IMR-90 (cell line): Measurements from ENCODE around the gene CDK5RAP2. TPM values are rescaled to one million over a fixed set of nuclear protein-coding genes. Genes with fewer than 3 reads are reported as not detected.

Experiments used
- ATAC-seq: fragments of 200-7000 bp; cut with Tn5 transposase; 2 replicates; pipeline ENCODE4 v1.9.1; 2020; ENCODE audit warnings: low read depth, mild to moderate bottlenecking, moderate library complexity
- BruUV-seq: library from RNA; stranded (reverse); fragments of 400-500 nt; replicated peaks from 2 replicates; lab custom pipeline; 2021; lab: Mats Ljungman, UMichigan
- CTCF ChIA-PET: fragments of 300-600 bp; formaldehyde crosslinking; extraction: SDS; loops from one replicate; lab custom pipeline; 2021; ENCODE audit warnings: antibody characterized with exemption; lab: Yijun Ruan, JAX
- POLR2A ChIA-PET: fragments of 300-600 bp; sonication (Branson Sonifier 250); formaldehyde crosslinking; loops from one replicate; lab custom pipeline; 2022; ENCODE audit warnings: antibody characterized with exemption; ENCODE audit not compliant: unreplicated experiment; lab: Charles Lee
- DNase-seq: peaks from one replicate; pipeline ENCODE4 v3.0.0; 2013
- H2AFZ ChIP-seq: replicated peaks from 2 replicates; pipeline ENCODE3; 2013; ENCODE audit warnings: low read length, mild to moderate bottlenecking; ENCODE audit not compliant: poor library complexity
- H2AK5ac ChIP-seq: 2 replicates; pipeline ENCODE4 v1.6.1; 2013; ENCODE audit warnings: low read depth, low read length, inconsistent platforms
- H2AK9ac ChIP-seq: replicated peaks from 2 replicates; pipeline ENCODE3; 2013; ENCODE audit warnings: mild to moderate bottlenecking, low read depth, low read length, moderate library complexity; ENCODE audit not compliant: poor library complexity
- H2BK120ac ChIP-seq: 2 replicates; pipeline ENCODE4 v1.6.1; 2013; ENCODE audit warnings: low read depth, low read length, inconsistent platforms
- H2BK15ac ChIP-seq: 3 replicates; pipeline ENCODE4 v1.6.1; 2013; ENCODE audit warnings: low read depth, low read length, inconsistent platforms
- H2BK20ac ChIP-seq: 2 replicates; pipeline ENCODE4 v1.6.1; 2013; ENCODE audit warnings: low read depth, mild to moderate bottlenecking, inconsistent platforms, low read length, moderate library complexity
- H2BK5ac ChIP-seq: 2 replicates; pipeline ENCODE4 v1.6.1; 2013; ENCODE audit warnings: mild to moderate bottlenecking, low read depth, low read length, inconsistent platforms; ENCODE audit not compliant: poor library complexity, severe bottlenecking
- H3K14ac ChIP-seq: replicated peaks from 2 replicates; pipeline ENCODE4 v1.6.1; 2013; ENCODE audit warnings: low read depth, low read length, inconsistent platforms
- H3K18ac ChIP-seq: 2 replicates; pipeline ENCODE4 v1.6.1; 2013; ENCODE audit warnings: low read depth, low read length, control low read depth
- H3K23ac ChIP-seq: 2 replicates; pipeline ENCODE4 v1.6.1; 2013; ENCODE audit warnings: low read depth, low read length, inconsistent platforms
- H3K27ac ChIP-seq: 2 replicates; pipeline ENCODE4 v1.5.1; 2013; ENCODE audit warnings: mild to moderate bottlenecking, control low read depth, low read length; ENCODE audit not compliant: insufficient read depth
- H3K27me3 ChIP-seq: 2 replicates; pipeline ENCODE4 v1.6.1; 2013; ENCODE audit warnings: low read length; ENCODE audit not compliant: control insufficient read depth, insufficient read depth
- H3K36me3 ChIP-seq: 2 replicates; pipeline ENCODE4 v1.6.1; 2013; ENCODE audit warnings: low read length, mixed read lengths; ENCODE audit not compliant: control insufficient read depth, insufficient read depth
- H3K4ac ChIP-seq: 2 replicates; pipeline ENCODE4 v1.6.1; 2013; ENCODE audit warnings: low read depth, low read length, inconsistent platforms
- H3K4me1 ChIP-seq: 2 replicates; pipeline ENCODE4 v1.6.1; 2013; ENCODE audit warnings: low read length, mixed read lengths; ENCODE audit not compliant: control insufficient read depth, insufficient read depth
- H3K4me2 ChIP-seq: 2 replicates; pipeline ENCODE4 v1.6.1; 2013; ENCODE audit warnings: low read depth, mild to moderate bottlenecking, control low read depth, low read length, moderate library complexity
- H3K4me3 ChIP-seq: 2 replicates; pipeline ENCODE4 v1.5.1; 2013; ENCODE audit warnings: low read depth, mild to moderate bottlenecking, control low read depth, low read length, moderate library complexity; ENCODE audit not compliant: insufficient read depth
- H3K56ac ChIP-seq: 2 replicates; pipeline ENCODE4 v1.6.1; 2013; ENCODE audit warnings: low read length, inconsistent platforms; ENCODE audit not compliant: insufficient read depth; ENCODE audit errors: extremely low read depth
- H3K79me1 ChIP-seq, 2 experiments: 2 replicates each; pipeline ENCODE4 v1.6.1; 2013; ENCODE audit warnings: low read length in 2 of 2, inconsistent platforms in 1 of 2, low read depth in 1 of 2
- H3K9ac ChIP-seq: 2 replicates; pipeline ENCODE4 v1.6.1; 2013; ENCODE audit warnings: low read depth, low read length, control low read depth
- H3K9me1 ChIP-seq: 2 replicates; pipeline ENCODE4 v1.6.1; 2013; ENCODE audit warnings: low read length, inconsistent platforms; ENCODE audit not compliant: insufficient read depth
- H3K9me3 ChIP-seq: 2 replicates; pipeline ENCODE4 v1.6.1; 2013; ENCODE audit warnings: low read length; ENCODE audit not compliant: control insufficient read depth, insufficient read depth
- H4K20me1 ChIP-seq: 2 replicates; pipeline ENCODE4 v1.6.1; 2013; ENCODE audit warnings: low read length, inconsistent platforms; ENCODE audit not compliant: insufficient read depth
- H4K5ac ChIP-seq: 2 replicates; pipeline ENCODE4 v1.6.1; 2013; ENCODE audit warnings: mild to moderate bottlenecking, low read depth, low read length, control low read depth
- H4K8ac ChIP-seq, 2 experiments: 2 replicates each; pipeline ENCODE4 v1.6.1; 2013; ENCODE audit warnings: low read depth in 2 of 2, low read length in 2 of 2, control low read depth in 1 of 2, inconsistent platforms in 1 of 2
- H4K91ac ChIP-seq: 2 replicates; pipeline ENCODE4 v1.6.1; 2013; ENCODE audit warnings: low read depth, low read length, inconsistent platforms; ENCODE audit not compliant: insufficient read depth
- CEBPB ChIP-seq: IDR thresholded peaks from 2 replicates; pipeline ENCODE4 v1.6.1; 2012; ENCODE audit warnings: low read depth, low read length, improper control_type of control experiment
- POLR2A ChIP-seq: IDR thresholded peaks from 2 replicates; pipeline ENCODE4 v1.6.1; 2012; ENCODE audit warnings: mild to moderate bottlenecking, low read depth, low read length
- RFX5 ChIP-seq: IDR thresholded peaks from 2 replicates; pipeline ENCODE4 v1.8.0; 2012; ENCODE audit warnings: low read depth, mild to moderate bottlenecking, low read length, moderate library complexity
- SMC3 ChIP-seq: fragments of 150-350 bp; IDR thresholded peaks from 2 replicates; pipeline ENCODE4 v1.6.1; 2016; ENCODE audit warnings: low read depth, mild to moderate bottlenecking, antibody characterized with exemption, low read length, moderate library complexity
- WGBS, 2 experiments: methylation state at CpG; one replicate each; pipeline versions ENCODE4 v1.1.5 to v1.1.7; 2013; ENCODE audit warnings: missing lambda C conversion rate in 2 of 2; ENCODE audit not compliant: insufficient read length in 1 of 2; ENCODE audit errors: extremely low coverage in 2 of 2; 5-methylcytosine and 5-hydroxymethylcytosine counted together
- dilution Hi-C: fragments of 300-500 bp; cut with HindIII; formaldehyde crosslinking; loops from one replicate; pipeline ENCODE4 v1.14.3; 2018; ENCODE audit warnings: low sequenced_read_pairs; ENCODE audit not compliant: unreplicated experiment
- in situ Hi-C: fragments of 300-500 bp; cut with MboI; formaldehyde crosslinking; loops from 3 replicates; pipeline ENCODE4 v1.14.3; 2019; ENCODE audit warnings: low sequenced_read_pairs, inconsistent platforms, mixed read lengths
- intact Hi-C: fragments of 100-400 bp; cut with micrococcal nuclease; formaldehyde crosslinking; loops from 2 replicates; pipeline ENCODE4 v1.10.0; 2022
- polyA plus RNA-seq, 3 experiments: library from polyadenylated mRNA; depleted of rRNA; stranded (reverse); fragments of >200 nt; gene quantifications; 2 replicates each; pipeline ENCODE4 v1.2.3, GENCODE V29; 2012; ENCODE audit warnings: low replicate concordance in 1 of 3
- total RNA-seq: library from RNA; depleted of rRNA; stranded (reverse); fragments of >200 nt; gene quantifications from 2 replicates; pipeline ENCODE4 v1.2.3, GENCODE V29; 2012

The CDK5RAP2 gene
- total and polyA plus RNA-seq, 2 of the 4 experiments (the other 2 are of a cell fraction), result 29.5 to 31.7 TPM

GRCh38 chr9:120454467-120454866, 125.5 kb downstream of the CDK5RAP2 start:
- dilution Hi-C loops, result no loop called here
- no TSS peak for BruUV-seq
- Histone ChIP-seq H3K9me3 (no peaks in the 10 kb centered on the region; the same call in 1 of the 2 replicates), H4K91ac (no peak overlapping the region), H2BK15ac (no peak overlapping the region), H3K4me3 (no peak overlapping the region), H2BK20ac (no peak overlapping the region), H3K36me3 (peaks cover 5% of the 10 kb centered on the region), H4K8ac (no peak overlapping the region), H3K4me1 (peaks cover 3% of the 10 kb centered on the region; the same call in 1 of the 2 replicates), H3K9ac (no peak overlapping the region), H3K14ac (no peak overlapping the region), H2BK120ac (no peak overlapping the region), H4K20me1 (no peaks in the 10 kb centered on the region), H3K79me1 (peaks cover 3 to 7% of the 10 kb centered on the region in 2 experiments; a peak in 1 of 4 replicates), H3K27me3 (no peaks in the 10 kb centered on the region), H3K4ac (no peak overlapping the region), H2AFZ (no peak overlapping the region), H3K27ac (no peak overlapping the region), H3K23ac (peak overlapping the region; percentile 43; the same call in 1 of the 2 replicates), H3K4me2 (no peak overlapping the region), H2AK5ac (no peak overlapping the region), H3K56ac (no peak overlapping the region), H3K18ac (no peak overlapping the region), H2BK5ac (no peak overlapping the region), H3K9me1 (peaks cover 4% of the 10 kb centered on the region; the same call in 1 of the 2 replicates), H2AK9ac (peak overlapping the region; percentile 5), H4K5ac (no peak overlapping the region)
- TF ChIP-seq SMC3 (no peak), RFX5 (no peak), CEBPB (no peak), POLR2A (no peak)
- ATAC-seq, result no peak; the same call in 1 of the 2 replicates
- intact Hi-C loops, result no loop called here
- CTCF ChIA-PET, result interaction anchor here (0.6 kb wide), 1 partner anchor 1065 kb away, joined by 3 read pairs; no protein-coding TSS in a partner anchor
- no peak for DNase-seq
- no CpG with 5 or more reads among the region's 3 CpGs for WGBS, 2 experiments
- POLR2A ChIA-PET, result no interaction called here
- in situ Hi-C loops, result no loop called here
